ENCODE results near the gene CYP2R1.
A peak's percentile ranks its signal among the peaks of the same experiment; 100 is the strongest.

Gene CYP2R1, protein sequence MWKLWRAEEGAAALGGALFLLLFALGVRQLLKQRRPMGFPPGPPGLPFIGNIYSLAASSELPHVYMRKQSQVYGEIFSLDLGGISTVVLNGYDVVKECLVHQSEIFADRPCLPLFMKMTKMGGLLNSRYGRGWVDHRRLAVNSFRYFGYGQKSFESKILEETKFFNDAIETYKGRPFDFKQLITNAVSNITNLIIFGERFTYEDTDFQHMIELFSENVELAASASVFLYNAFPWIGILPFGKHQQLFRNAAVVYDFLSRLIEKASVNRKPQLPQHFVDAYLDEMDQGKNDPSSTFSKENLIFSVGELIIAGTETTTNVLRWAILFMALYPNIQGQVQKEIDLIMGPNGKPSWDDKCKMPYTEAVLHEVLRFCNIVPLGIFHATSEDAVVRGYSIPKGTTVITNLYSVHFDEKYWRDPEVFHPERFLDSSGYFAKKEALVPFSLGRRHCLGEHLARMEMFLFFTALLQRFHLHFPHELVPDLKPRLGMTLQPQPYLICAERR

DNA sequence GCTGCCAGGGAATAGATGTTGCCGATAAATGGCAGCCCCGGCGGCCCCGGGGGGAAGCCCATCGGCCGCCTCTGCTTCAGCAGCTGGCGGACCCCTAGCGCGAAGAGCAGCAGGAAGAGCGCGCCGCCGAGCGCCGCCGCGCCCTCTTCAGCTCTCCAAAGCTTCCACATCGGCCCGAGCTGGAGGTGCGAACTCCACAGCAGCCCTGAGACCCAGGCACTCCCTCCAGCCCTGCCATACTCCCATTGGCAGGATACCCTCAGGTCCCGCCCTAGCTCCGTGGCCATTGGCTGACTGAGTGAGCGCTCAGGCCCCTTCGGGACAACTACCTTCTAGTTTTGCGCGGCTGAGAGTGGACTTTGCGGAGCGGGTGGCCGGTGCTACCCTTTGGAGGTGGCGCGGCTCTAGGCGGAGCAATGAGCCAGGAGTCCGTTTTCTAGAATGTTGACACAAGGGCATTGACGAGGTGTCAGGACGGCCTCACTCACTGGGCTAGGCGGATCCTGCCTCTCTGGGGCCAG, at the start of gene CYP2R1:
Gene CYP2R1 (minus strand): TSS at position 196 of the 521 bp plus-strand sequence. CDS start 26 bp downstream, at position 170.
- peak; percentile 39 to 96 (median 86) for DNase-seq

DNA sequence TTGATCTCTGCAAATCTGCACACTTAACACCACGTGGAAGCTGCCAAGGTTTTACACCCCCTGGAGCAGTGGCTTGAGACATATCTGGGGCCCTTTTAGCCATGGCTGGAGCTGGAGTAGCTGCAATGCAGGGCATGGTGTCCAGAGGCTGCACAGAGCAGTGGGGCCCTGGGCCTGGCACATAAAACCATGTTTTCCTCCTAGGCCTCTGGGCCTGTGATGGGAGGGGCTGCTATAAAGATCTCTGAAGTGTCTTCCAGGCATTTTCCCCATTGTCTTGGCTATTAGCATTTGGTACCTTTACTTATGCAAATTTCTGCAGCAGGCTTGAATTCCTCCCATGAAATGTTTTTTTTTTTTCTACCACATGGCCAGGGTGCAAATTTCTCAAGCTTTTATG, 46.9 kb upstream of the CYP2R1 start:
- DNase-seq = no peak

DNA sequence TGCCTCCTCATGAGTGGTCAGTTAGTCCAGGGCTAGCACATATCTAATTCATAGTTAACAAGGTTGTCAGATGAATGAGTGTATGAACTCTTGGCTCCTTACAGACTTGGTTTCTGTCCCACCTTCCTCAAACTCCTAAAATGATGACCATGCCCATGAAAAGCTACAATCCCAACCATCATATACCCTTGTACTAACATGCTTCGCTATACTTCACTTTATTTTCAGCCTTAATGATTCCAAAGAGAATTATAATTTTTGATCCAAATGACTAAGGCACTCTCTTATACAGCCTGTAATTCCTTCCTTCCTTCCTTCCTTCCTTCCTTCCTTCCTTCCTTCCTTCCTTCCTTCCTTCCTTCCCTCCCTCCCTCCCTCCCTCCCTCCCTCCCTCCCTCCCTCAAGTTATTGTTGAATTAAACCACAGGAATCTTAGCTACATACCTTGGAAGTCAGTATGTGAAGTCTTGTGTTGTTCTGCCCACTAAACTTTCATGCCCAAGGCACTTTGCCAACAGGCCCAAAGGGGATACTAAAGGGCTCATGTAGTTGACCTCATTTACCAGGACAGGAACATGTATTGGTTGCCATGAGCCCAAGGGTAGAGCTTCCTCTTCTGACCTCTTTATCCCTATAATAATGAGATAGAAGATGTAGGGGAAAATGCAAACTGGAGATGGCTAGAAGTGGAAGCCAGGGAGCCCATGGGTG, 42.8 kb upstream of the CYP2R1 start:
- DNase-seq = no peak

DNA sequence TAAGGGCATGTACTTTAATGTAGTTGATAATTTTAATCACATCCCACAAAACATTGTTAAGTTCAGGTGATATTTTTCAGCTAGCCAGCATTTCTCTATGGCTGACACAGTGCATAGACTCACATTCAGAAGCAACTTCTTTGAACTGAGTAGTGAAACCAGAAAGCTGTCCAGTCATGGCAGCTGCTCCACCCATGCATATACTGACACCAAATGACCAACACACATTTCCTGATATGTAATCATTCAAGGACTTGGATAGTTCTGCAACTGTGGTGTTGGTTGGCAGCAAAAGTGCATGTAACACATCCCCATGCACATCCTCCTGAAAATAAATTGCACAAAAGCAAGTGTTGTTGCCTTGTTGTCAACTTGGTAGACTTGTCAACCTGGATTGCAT, 40.4 kb upstream of the CYP2R1 start:
- DNase-seq = no peak

DNA sequence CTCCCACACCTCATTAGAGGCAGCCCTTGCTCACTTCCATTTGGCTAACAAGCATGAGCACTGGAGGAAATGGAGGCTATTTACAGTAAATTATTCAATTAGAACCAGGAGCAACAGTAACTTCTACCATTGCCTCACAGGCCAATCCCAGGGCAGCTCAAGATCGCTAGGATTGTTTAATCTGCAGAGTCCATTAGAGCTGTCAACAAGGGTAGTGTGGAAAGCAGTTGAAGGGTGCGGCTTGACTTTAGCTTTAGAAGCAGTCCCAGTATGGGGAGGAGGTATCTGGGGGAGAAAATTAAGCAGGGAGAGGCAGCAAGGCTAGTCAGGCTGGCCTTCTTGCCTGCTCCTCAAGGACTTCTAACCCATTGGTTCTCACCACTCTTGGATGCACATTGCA, 38.3 kb upstream of the CYP2R1 start:
- DNase-seq = no peak

DNA sequence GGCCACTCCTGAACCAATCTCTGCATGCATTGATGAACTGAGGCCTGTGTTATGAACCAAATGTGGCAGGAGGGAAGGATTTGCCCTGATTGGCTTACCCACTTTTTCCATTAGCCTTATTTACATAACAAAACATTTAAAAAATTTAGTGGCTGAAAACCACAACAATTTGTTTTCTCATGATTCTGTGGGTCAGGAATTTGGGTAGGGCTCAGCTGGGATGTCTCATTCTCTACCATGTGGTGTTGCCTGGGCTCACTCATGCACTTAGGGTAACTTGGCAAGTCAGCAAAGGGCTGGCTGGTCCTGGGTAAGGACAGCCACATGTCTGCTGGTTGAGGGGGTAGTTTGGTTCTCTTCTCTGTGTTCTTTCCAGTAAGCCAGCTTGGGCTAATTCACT, 35.1 kb upstream of the CYP2R1 start:
- DNase-seq = no peak

DNA sequence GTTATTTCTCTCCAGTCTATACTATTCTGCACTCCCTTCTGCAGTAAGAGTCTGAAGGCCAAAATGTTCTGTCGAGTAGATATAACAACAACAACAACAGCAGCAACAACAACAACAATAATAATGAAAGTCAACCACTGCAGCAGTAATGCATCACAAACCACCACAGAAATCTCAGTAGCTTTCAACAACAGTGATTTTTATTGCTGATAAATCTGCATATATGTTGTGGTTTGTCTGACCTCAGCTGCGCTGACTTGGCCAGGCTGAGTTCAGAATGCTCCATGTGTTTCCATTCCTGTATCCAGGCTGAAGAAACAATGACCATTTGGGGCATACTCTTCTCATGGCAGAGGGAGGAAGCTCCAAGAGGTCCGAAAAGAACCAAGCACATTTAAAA, 32.3 kb upstream of the CYP2R1 start:
- no peak for DNase-seq

DNA sequence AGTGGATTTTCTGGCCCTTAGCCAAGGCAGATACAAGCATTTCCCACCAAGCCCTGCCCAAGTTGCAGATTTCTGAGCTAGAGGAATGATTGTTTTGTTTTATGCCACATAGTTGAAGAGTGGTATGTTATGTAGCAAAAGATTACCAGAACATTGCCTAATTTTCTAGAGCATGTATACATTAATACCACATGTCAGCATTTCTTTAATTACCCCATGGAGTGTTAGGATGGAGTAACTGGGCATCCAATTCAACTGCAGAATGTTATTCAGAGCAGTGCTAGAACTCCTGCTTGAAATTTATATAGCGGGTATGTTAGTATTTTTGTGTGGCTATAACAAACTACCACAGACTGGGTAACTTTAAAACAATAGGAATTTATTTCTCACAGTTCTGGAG, 24.4 kb upstream of the CYP2R1 start:
- no peak for DNase-seq

DNA sequence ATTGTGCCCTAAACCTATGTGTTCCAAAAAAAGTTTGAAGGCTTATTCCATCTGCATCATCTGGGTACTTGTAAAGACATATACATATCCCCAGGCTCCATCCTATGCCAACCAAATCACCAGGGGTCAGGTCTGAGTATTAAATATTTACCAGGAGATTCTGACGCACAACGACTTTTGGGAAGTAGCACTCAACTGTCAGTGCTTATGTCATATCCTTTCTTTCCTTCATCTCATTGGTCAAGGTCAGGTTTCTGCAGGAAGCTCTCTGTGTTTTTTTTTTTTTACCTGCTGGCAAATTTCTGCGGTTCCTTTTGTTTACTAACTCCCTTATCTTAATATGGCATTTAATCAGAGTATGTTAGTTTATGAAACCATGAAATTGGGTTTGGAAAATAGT, 22.5 kb upstream of the CYP2R1 start:
- DNase-seq = no peak

DNA sequence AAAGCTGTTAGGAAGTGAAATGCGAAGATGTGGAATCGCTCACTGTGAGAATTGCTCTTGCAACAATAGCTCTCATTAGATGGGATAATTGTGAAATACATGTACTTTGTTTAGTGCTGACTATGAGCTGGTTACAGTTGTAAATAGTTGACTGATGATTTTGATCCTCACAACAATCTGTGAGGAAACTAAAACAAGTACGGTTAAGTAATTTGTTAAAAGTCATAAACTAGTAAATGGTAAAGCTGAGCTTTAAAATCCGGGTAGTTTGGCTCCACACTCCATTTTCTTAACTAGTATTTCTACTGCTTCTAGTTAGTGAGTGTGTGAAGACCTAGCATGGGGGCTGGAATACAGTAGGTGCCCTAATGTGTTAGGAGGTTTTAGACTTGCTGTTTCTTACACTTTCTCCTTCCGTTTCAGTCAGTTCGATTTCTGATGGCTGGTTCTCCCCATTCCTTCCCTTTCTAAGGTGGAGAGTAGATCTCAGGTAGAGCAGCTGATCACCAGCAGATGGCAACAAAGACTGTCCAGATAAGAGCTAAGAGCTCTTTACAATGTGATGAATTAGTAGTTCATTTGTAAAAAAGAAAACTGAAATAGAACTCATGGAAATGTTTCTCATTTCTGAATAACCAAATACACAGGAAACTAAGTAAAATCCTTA, 16.3 kb upstream of the CYP2R1 start:
- peak in 11 of 56 donors; percentile 1 to 37 (median 8) for DNase-seq

DNA sequence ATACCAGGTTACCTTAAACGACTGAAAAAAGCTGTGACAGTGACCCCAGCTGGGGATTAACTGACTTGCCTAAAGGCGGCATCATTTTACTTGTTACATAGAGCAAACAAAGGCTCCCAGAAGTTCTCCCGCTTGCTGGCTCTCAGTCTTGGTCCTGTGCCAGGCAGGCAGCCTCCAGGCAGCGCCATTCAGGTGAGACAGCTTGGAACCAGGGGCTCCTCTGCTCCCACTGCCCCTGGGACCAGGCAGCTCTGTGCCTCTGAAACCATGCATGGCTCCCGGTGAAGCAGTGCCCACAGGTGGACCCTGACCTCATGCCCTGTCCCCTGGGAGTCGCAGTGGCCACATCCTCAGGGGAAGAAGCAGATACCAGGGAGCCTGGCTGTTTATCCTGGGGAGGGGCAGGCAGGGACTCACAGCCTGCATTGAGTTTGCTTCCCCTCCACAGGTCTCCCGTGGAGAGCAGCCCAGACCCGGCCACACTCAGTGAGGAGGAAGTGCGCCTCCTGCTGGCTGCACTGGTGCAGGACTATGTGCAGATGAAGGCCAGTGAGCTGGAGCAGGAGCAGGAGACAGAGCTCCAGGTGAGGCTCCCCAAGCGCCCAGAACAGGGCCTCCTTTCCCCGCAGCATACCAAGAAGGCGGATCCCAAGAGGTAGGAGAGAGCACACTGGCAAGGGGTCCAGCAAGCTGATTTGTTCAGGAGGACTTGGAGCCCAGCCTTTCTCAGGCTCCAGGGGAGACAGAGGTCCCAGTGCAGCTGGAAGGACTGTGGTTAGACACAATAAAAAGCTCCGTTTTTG, 15.6 kb upstream of the CYP2R1 start:
- peak in 42 of 56 donors; percentile 9 to 80 (median 45) for DNase-seq

DNA sequence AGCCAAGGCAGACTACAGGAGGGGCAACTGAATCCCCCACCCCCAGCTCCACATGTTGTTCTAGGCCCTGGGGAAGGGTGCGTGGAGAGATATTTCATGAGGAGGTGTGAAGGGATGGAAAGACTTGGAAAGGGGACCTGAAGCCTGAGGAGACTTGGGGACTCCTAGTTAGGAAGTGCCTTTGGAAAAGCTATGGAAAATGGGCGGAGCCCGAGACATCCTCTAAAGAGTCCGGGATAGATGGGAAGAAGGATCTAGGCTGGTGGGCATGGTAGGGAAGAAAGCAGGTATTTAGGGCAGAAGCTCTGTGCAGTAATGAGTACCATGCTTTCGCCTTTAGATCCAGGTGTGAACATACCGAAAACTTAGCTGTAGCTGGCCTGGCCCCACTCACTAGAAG, 15.0 kb upstream of the CYP2R1 start:
- DNase-seq = no peak

DNA sequence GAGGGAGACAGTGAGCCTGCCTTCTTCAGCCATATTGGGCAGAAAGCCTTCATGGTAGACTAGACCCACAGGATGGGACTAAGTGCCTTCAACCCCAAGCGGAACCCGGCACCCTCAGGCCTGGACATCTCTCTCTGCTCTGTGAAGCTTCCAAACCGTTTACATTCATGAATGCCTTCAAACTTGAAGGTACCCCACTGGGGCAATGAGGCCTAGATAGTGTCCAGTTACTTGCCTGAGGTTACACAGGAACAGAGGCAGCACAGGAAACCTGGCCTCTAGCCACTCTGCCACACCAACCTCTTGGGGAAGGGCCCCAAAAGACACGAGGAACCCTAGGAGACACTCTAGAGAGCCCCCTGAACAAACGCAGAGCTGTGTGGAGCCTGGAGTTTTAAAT, 14.5 kb upstream of the CYP2R1 start:
- DNase-seq = no peak

DNA sequence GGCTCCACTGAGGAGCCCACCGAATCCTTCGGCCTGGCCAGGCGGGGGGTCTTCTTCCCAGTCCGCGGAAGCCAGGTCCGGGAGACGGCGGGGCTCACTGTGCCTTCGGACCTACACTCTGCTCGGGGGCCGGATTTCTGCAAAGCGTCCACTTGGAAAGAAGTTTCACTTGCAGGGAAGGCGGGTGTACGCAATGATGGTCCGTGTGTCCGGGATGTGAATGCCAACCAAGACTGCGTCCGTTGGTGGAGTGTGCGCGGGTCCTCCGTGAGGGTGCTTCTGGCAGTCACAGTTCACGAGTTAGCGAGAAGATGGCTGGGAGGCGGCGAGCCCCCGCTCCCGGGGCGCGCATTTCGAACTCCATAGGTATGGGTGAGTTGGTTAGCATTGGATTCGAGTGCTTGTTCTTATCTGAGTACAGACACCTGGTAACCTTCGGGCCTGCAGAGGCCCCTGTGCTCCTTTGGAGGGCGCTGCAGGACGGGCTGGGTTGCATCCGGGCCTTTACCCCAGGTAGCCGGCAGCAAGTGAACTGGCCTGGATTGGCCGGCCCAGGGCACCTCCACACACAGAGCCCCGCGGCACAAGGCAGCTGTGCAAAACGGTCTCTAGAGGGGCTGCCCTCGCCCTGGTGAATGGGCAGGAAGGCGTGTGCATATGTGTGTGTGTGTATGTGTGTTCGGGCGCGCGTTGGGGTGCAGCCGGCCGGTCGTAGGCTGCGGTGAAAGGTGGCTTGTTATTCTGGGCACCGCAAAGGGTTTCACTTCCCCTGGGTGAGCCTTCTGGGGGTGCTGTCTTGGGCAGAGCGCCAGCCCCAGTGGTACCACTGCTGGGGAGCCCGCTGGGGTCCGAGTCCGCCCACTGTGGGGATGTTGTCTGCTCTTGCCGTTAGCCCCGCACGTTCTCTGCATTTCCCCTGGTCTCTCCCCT, 13.3 kb upstream of the CYP2R1 start:
- DNase-seq = peak in 11 of 56 donors; percentile 4 to 42 (median 20)

DNA sequence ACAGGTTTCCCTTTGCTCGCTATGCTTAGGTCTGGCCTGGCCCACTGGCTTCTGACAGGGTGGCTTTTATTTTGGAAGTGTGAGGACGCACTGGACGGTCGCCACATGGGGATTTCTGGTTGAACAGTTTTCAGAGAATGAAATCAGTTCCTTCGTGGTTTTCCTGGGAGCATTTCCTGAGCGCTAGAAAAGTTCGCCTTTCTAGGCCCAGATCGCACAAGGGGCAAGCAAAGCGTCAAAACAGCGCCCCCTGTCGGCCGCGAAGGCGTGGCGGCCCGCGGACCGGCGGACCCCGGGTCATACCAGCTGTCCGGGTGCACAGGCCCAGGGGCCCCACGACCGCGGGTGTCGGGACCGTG, 12.7 kb upstream of the CYP2R1 start:
- DNase-seq = peak in 46 of 56 donors; percentile 13 to 82 (median 42)

DNA sequence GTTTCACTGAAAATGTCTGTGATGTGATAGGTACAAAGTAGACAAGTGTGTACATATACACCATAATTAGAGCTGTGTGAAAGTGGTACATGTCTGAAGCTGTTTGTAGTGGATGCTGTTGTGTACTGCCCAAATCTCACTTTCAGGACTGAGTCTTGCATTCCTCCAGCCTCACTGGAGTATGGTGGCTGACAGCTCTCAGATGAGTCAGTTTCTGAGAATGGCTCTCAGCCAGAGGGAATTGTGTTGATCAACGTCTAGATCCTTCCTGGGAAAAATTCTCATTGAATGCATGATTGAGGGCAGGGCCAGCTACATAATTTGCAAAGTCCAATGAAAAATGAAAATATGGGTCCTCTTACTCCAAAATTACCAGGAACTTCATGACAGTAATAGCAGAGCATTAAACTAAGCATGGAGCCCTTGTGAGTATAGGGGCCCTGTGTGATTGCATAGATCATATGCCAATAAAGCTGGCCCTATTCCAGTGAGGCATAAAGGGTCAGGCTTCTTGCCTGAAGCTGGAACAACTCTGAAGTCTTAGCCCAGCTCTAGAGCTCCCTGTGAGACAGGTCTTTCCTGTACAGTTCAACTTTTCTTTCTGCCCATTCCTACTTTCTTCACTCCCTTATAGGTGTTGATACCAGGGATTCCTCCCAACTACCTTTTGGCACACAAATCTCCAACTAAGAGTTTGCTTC, 10.8 kb upstream of the CYP2R1 start:
- no peak for DNase-seq

DNA sequence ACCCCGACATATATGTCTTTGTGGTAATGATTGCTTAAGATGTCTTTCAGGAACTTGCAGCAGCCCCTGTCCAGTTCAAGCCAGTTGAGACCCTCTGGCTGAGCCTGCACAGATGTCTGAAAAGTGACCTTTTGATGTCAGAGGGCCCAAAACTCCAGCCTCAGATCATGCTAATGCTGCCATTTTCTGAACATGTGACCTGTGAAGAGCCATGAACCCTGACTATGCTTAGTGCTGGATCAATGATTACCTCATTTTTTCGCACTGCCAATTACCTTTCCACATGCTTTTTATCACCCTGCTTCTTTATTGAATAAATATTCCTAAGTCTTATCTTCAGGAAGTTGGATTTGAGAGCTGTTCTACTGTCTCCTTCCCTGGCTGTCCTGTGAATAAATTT, 6.9 kb upstream of the CYP2R1 start:
- DNase-seq = no peak

DNA sequence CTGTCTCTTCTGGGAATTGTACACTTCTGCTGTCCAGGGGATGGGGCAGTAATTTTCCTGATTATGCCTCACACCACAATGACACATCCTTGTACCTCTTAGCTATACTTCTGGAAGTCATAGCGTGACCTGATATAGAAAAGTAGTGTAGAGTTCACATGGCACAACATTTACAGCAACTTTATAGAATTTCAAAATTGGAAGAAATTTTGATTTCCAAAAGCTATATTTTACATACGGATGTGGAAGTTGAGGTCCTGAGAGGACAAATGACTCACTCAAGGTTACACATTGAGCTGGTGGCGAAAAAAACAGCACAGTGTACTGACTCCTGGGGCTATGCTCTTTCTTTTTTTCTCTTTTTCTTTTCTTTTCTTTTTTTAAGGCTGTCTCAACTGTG, 6.3 kb upstream of the CYP2R1 start:
- DNase-seq = no peak

All from nucleus accumbens (tissue), 56 donors.